ENCODE measurements around the gene NFKB2.

NFKB2 gene

GRCh38 chr10:102423372-102423968, 28.0 kb downstream of the NFKB2 start:
- H3K4me3 ChIP-seq (ENCODE audit: low read depth, low read length): no peak overlapping the region
- ChIA-PET CTCF (interaction anchor here (0.6 to 5.6 kb wide), 14 partner anchors 10 to 1381 kb away, joined by 3 to 57 read pairs (median 6); partner anchors contain the start of genes CUEDC2 and NFKB2), POLR2A (interaction anchor here (0.8 to 5.2 kb wide), 2 partner anchors 8 to 53 kb away, joined by 3 to 42 read pairs; partner anchors contain the start of gene CUEDC2)
- peaks cover 9% of the 10 kb centered on the region for H3K4me1 ChIP-seq (ENCODE audit: control insufficient read depth, insufficient read depth, low read length)
- no peak overlapping the region for H3K27ac ChIP-seq (ENCODE audit: extremely low read depth, low read depth, low read length)
- no peaks in the 10 kb centered on the region for H3K9me3 ChIP-seq (ENCODE audit: control insufficient read depth, insufficient read depth, low read depth, low read length)
- H3K36me3 ChIP-seq (ENCODE audit: control insufficient read depth in 2 of 2, insufficient read depth in 1 of 2, low read length in 2 of 2): peaks cover 0 to 32% of the 10 kb centered on the region in 2 experiments; a peak in 1 of 3 replicates
- no peak for TF ChIP-seq ZNF391 (tag by site-specific recombination; IDR thresholded peaks at IDR 0.05; ENCODE audit: borderline replicate concordance, low read depth)
- TF ChIP-seq SP7 (tag by site-specific recombination; IDR thresholded peaks at IDR 0.05): no peak
- TF ChIP-seq ZNF175 (tag by site-specific recombination; IDR thresholded peaks at IDR 0.05): no peak
- no peak for TF ChIP-seq ZNF529 (tag by site-specific recombination; IDR thresholded peaks at IDR 0.05; ENCODE audit: insufficient replicate concordance)
- TF ChIP-seq ZXDB (tag by site-specific recombination; IDR thresholded peaks at IDR 0.05): no peak
- no peak for TF ChIP-seq ZNF174 (tag by site-specific recombination; IDR thresholded peaks at IDR 0.05)
- no peak for TF ChIP-seq ZNF639 (tag by site-specific recombination; IDR thresholded peaks at IDR 0.05)
- TF ChIP-seq ZNF791 (tag by site-specific recombination; IDR thresholded peaks at IDR 0.05): no peak
- no peak for TF ChIP-seq ZNF560 (tag by site-specific recombination; IDR thresholded peaks at IDR 0.05; ENCODE audit: borderline replicate concordance)
- TF ChIP-seq BCL11A (tag by site-specific recombination; IDR thresholded peaks at IDR 0.05; ENCODE audit: low read depth): no peak
- TF ChIP-seq ZNF785 (tag by site-specific recombination; IDR thresholded peaks at IDR 0.05): no peak
- TF ChIP-seq INSM2 (tag by site-specific recombination; IDR thresholded peaks at IDR 0.05): no peak
- TF ChIP-seq ZBTB7A (tag by site-specific recombination; IDR thresholded peaks at IDR 0.05; ENCODE audit: low read depth): no peak
- TF ChIP-seq ZSCAN16 (tag by site-specific recombination; IDR thresholded peaks at IDR 0.05): no peak
- no peak for TF ChIP-seq ZNF660 (tag by site-specific recombination; IDR thresholded peaks at IDR 0.05)
- TF ChIP-seq ZNF10 (tag by site-specific recombination; IDR thresholded peaks at IDR 0.05): no peak
- TF ChIP-seq TSHZ1 (tag by site-specific recombination; IDR thresholded peaks at IDR 0.05; ENCODE audit: borderline replicate concordance): no peak

- ChIA-PET CTCF (interaction anchor here (0.5 to 5.6 kb wide), 8 partner anchors 9 to 204 kb away, joined by 3 to 57 read pairs (median 10); partner anchors contain the start of genes CUEDC2 and NFKB2), POLR2A (interaction anchor here (1.0 to 5.2 kb wide), 4 partner anchors 8 to 309 kb away, joined by 3 to 42 read pairs (median 6); partner anchors contain the start of genes C10orf95 and CUEDC2)
- Histone ChIP-seq H3K4me3 (ENCODE audit: low read depth, low read length) (no peak overlapping the region), H3K36me3 (ENCODE audit: control insufficient read depth in 2 of 2, insufficient read depth in 1 of 2, low read length in 2 of 2) (peaks cover 0 to 32% of the 10 kb centered on the region in 2 experiments; a peak in 1 of 3 replicates), H3K4me1 (ENCODE audit: control insufficient read depth, insufficient read depth, low read length) (peaks cover 8% of the 10 kb centered on the region), H3K27ac (ENCODE audit: extremely low read depth, low read depth, low read length) (no peak overlapping the region), H3K9me3 (ENCODE audit: control insufficient read depth, insufficient read depth, low read depth, low read length) (no peaks in the 10 kb centered on the region)
- no peak for TF ChIP-seq ZNF664 (tag by site-specific recombination; IDR thresholded peaks at IDR 0.05)
- TF ChIP-seq ZNF704 (tag by site-specific recombination; IDR thresholded peaks at IDR 0.05): no peak
- TF ChIP-seq ZNF214 (tag by site-specific recombination; IDR thresholded peaks at IDR 0.05; ENCODE audit: borderline replicate concordance): no peak
- no peak for TF ChIP-seq ZNF677 (tag by site-specific recombination; IDR thresholded peaks at IDR 0.05)
- no peak for TF ChIP-seq OSR2 (tag by site-specific recombination; IDR thresholded peaks at IDR 0.05)
- no peak for TF ChIP-seq ZBTB49 (tag by site-specific recombination; IDR thresholded peaks at IDR 0.05; ENCODE audit: low read depth)
Measured at GRCh38 chr10:102424145-102424544, 28.6 kb downstream of the NFKB2 start.
